ENCODE measurements around the gene FSCN2. TPM values are rescaled to one million over a fixed set of nuclear protein-coding genes. Genes with fewer than 3 reads are reported as not detected.

FSCN2 gene
- total and polyA plus RNA-seq, 12 donors = 0.14 to 1.3 (median 0.45) TPM; not detected in 2

- ATAC-seq = no peak
- TF ChIP-seq CTCF (IDR thresholded peaks at IDR 0.05) = no peak
- Histone ChIP-seq H3K4me1 (peaks cover 22 to 63% (median 54%) of the 10 kb centered on the region in 9 donors), H3K4me3 (peak overlapping the region in 4 of 10 donors; percentile 9 to 99 (median 76)), H3K9me3 (no peaks in the 10 kb centered on the region), H3K36me3 (no peaks in the 10 kb centered on the region), H3K27me3 (peaks cover 0 to 11% (median 0%) of the 10 kb centered on the region in 7 donors), H3K27ac (peak overlapping the region in 7 of 10 donors; percentile 24 to 100 (median 43))
- intact Hi-C loops (cut with DNase I) = loop anchor here in 1 of 10 donors (5.0 kb wide), 1 partner anchor 35 kb away; the partner anchor contains the start of gene FAAP100
- WGBS, 2 donors = 35 to 55% methylated on average over 24 of the region's 24 CpGs
- peak in 1 of 2 donors; percentile 14 for DNase-seq
Observed at GRCh38 chr17:81517339-81518112, 10.7 kb upstream of the FSCN2 start.

- intact Hi-C loops (cut with DNase I) = loop anchor here in 1 of 10 donors (5.0 kb wide), 1 partner anchor 34 kb away; the partner anchor contains the start of gene FAAP100
- peaks cover 22 to 63% (median 56%) of the 10 kb centered on the region in 9 donors for H3K4me1 ChIP-seq
- peak overlapping the region in 9 of 10 donors; percentile 41 to 62 (median 56) for H3K4me3 ChIP-seq
- peak overlapping the region in 8 of 10 donors; percentile 24 to 100 (median 50) for H3K27ac ChIP-seq
- peaks cover 0 to 19% (median 6%) of the 10 kb centered on the region in 7 donors for H3K27me3 ChIP-seq
- no peaks in the 10 kb centered on the region for H3K9me3 ChIP-seq
- peak in 1 of 8 donors; percentile 2 for ATAC-seq
- no peaks in the 10 kb centered on the region for H3K36me3 ChIP-seq
- WGBS, 2 donors = 20 to 28% methylated on average over 24 of the region's 24 CpGs
- TF ChIP-seq CTCF (IDR thresholded peaks at IDR 0.05) = no peak
- DNase-seq = no peak
Observed at GRCh38 chr17:81518113-81518784, 9.9 kb upstream of the FSCN2 start.

GRCh38 chr17:81518785-81519283 is 9.3 kb upstream of the FSCN2 start:
- Histone ChIP-seq H3K27ac (peak overlapping the region in 8 of 10 donors; percentile 13 to 100 (median 50)), H3K4me1 (peaks cover 22 to 63% (median 55%) of the 10 kb centered on the region in 9 donors), H3K36me3 (no peaks in the 10 kb centered on the region), H3K9me3 (no peaks in the 10 kb centered on the region), H3K27me3 (peaks cover 0 to 25% (median 12%) of the 10 kb centered on the region in 7 donors), H3K4me3 (peak overlapping the region; percentile 33 to 62 (median 55))
- DNase-seq (peak in 1 of 2 donors; percentile 52), ATAC-seq (peak; percentile 4 to 28 (median 24))
- WGBS, 2 donors = 1% methylated on average over 32 to 47 of the region's 47 CpGs
- intact Hi-C loops (cut with DNase I) = loop anchor here in 1 of 10 donors (5.0 kb wide), 1 partner anchor 33 kb away; the partner anchor contains the start of gene FAAP100
- TF ChIP-seq CTCF (IDR thresholded peaks at IDR 0.05) = no peak
